Esophagus (tissue), 2 donors: ENCODE results near the gene ALG12. TPM values are rescaled to one million over a fixed set of nuclear protein-coding genes. Genes with fewer than 3 reads are reported as not detected.

ENCODE experiments used
- H3K27ac ChIP-seq, 2 donors: one replicate each; pipeline ENCODE4 v1.5.1; 2013; ENCODE audit warnings: low read depth in 2 of 2, mild to moderate bottlenecking in 2 of 2, inconsistent platforms in 1 of 2, low read length in 1 of 2, moderate library complexity in 1 of 2
- H3K27me3 ChIP-seq, 2 donors: one replicate each; pipeline ENCODE4 v1.6.1; 2013; ENCODE audit warnings: low read length in 2 of 2, control low read depth in 1 of 2, mild to moderate bottlenecking in 1 of 2; ENCODE audit not compliant: insufficient read depth in 2 of 2, control insufficient read depth in 1 of 2
- H3K36me3 ChIP-seq, 2 donors: one replicate each; pipeline ENCODE4 v1.6.1; 2013; ENCODE audit warnings: low read length in 1 of 2; ENCODE audit not compliant: control insufficient read depth in 2 of 2, insufficient read depth in 2 of 2
- H3K4me1 ChIP-seq, 2 donors: one replicate each; pipeline ENCODE4 v1.6.1; 2013; ENCODE audit warnings: low read length in 1 of 2; ENCODE audit not compliant: control insufficient read depth in 2 of 2, insufficient read depth in 2 of 2
- H3K4me3 ChIP-seq, 2 donors: one replicate each; pipeline ENCODE4 v1.5.1; 2013; ENCODE audit warnings: low read length in 2 of 2, mild to moderate bottlenecking in 2 of 2, low read depth in 1 of 2, moderate library complexity in 1 of 2
- H3K9me3 ChIP-seq, 2 donors: one replicate each; pipeline ENCODE4 v1.6.1; 2013; ENCODE audit warnings: mild to moderate bottlenecking in 2 of 2, low read depth in 1 of 2, low read length in 1 of 2, moderate library complexity in 1 of 2; ENCODE audit not compliant: control insufficient read depth in 2 of 2, insufficient read depth in 1 of 2
- WGBS, 2 donors: extraction: QIAGEN DNeasy Blood & Tissue Kit; methylation state at CpG; one replicate each; pipeline ENCODE4 v1.1.7; 2013; 5-methylcytosine and 5-hydroxymethylcytosine counted together
- polyA plus RNA-seq, 2 donors: library from polyadenylated mRNA; stranded (reverse); fragments of 200-250 nt; gene quantifications; one replicate each; pipeline ENCODE4 v1.2.3, GENCODE V29; 2013
- donor health status: healthy with polysubstance abuse.
- donor health status: Bipolar disorder and iron deficiency.

Gene ALG12
- polyA plus RNA-seq, 2 donors: 8.6 TPM

GRCh38 chr22:49906071-49906798 is 12.0 kb downstream of the ALG12 start:
- Histone ChIP-seq H3K27me3 (no peaks in the 10 kb centered on the region), H3K4me3 (no peak overlapping the region), H3K27ac (no peak overlapping the region), H3K4me1 (no peaks in the 10 kb centered on the region), H3K9me3 (peaks cover 0 to 10% of the 10 kb centered on the region in 2 donors), H3K36me3 (peaks cover 12 to 63% of the 10 kb centered on the region in 2 donors)
- whole genome bisulfite sequencing, 2 donors: 95 to 96% methylated on average over 28 of the region's 28 CpGs

DNA sequence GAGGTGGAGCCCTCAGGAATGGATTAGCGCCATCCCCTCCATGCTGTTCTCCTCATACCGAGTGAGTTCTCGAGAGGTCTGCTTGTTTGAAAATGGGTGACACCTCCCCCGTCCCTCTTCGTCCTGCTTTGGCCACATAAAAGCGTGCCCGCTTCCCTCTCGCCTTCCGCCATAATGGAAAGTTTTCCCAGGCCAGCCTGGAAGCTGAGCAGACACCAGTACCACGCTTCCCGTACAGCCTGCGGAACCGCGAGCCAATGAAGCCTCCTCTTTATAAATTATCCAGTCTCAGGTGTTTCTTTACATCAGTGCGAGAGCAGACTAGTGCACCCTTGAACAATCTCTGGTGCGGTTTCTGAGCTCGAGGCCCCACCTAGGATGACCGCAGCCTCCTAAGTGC is 12.8 kb downstream of the ALG12 start:
- Histone ChIP-seq H3K36me3 (peaks cover 15 to 61% of the 10 kb centered on the region in 2 donors), H3K4me1 (no peaks in the 10 kb centered on the region), H3K4me3 (no peak overlapping the region), H3K9me3 (peaks cover 0 to 10% of the 10 kb centered on the region in 2 donors), H3K27ac (no peak overlapping the region), H3K27me3 (no peaks in the 10 kb centered on the region)
- 96% methylated on average over 18 of the region's 18 CpGs for WGBS, 2 donors

- H3K27me3 ChIP-seq: no peaks in the 10 kb centered on the region
- H3K27ac ChIP-seq: no peak overlapping the region
- no peaks in the 10 kb centered on the region for H3K4me1 ChIP-seq
- 91 to 92% methylated on average over 11 of the region's 11 CpGs for WGBS, 2 donors
- H3K36me3 ChIP-seq: peaks cover 16 to 58% of the 10 kb centered on the region in 2 donors
- no peak overlapping the region for H3K4me3 ChIP-seq
- peaks cover 0 to 10% of the 10 kb centered on the region in 2 donors for H3K9me3 ChIP-seq
These were observed 14.2 kb downstream of the ALG12 start for GRCh38 chr22:49904040-49904369.

- 91 to 92% methylated on average over 17 of the region's 17 CpGs for WGBS, 2 donors
- no peak overlapping the region for H3K4me3 ChIP-seq
- no peaks in the 10 kb centered on the region for H3K4me1 ChIP-seq
- no peaks in the 10 kb centered on the region for H3K27me3 ChIP-seq
- H3K27ac ChIP-seq: no peak overlapping the region
- H3K36me3 ChIP-seq: peaks cover 16 to 56% of the 10 kb centered on the region in 2 donors
- peaks cover 0 to 10% of the 10 kb centered on the region in 2 donors for H3K9me3 ChIP-seq
These were observed 14.8 kb downstream of the ALG12 start for GRCh38 chr22:49903322-49904039.

- Histone ChIP-seq H3K27ac (no peak overlapping the region), H3K36me3 (peaks cover 11 to 41% of the 10 kb centered on the region in 2 donors), H3K4me1 (no peaks in the 10 kb centered on the region), H3K9me3 (peaks cover 0 to 8% of the 10 kb centered on the region in 2 donors), H3K4me3 (no peak overlapping the region), H3K27me3 (no peaks in the 10 kb centered on the region)
- WGBS, 2 donors: 94 to 96% methylated on average over 11 of the region's 11 CpGs
These were observed 16.8 kb downstream of the ALG12 start for GRCh38 chr22:49901457-49901856.

GRCh38 chr22:49900441-49901230 is 17.6 kb downstream of the ALG12 start:
- no peak overlapping the region for H3K27ac ChIP-seq
- H3K4me1 ChIP-seq: no peaks in the 10 kb centered on the region
- 89 to 91% methylated on average over 30 of the region's 30 CpGs for WGBS, 2 donors
- H3K27me3 ChIP-seq: no peaks in the 10 kb centered on the region
- peaks cover 7 to 34% of the 10 kb centered on the region in 2 donors for H3K36me3 ChIP-seq
- peaks cover 0 to 6% of the 10 kb centered on the region in 2 donors for H3K9me3 ChIP-seq
- H3K4me3 ChIP-seq: no peak overlapping the region

DNA sequence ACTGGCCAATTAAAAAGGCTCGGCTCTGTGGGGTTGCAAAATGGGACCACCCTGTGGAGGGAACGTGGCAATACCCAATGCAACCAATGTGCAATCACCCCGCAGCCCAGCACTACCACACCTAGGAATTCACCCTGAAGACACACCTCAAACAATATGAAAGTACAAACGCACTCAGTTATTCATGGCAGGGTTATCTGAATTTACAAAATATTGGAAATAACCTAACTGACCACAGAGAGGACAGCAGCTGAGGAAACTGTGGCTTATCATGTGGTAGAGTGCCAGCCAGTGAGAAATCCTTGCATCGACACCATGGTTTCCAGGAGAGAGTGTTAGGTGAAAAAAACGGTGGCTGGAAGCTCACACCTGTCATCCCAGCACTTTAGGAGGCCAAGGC is 18.7 kb downstream of the ALG12 start:
- no peak overlapping the region for H3K4me3 ChIP-seq
- no peak overlapping the region for H3K27ac ChIP-seq
- H3K4me1 ChIP-seq: peaks cover 0 to 2% of the 10 kb centered on the region in 2 donors
- peaks cover 0 to 6% of the 10 kb centered on the region in 2 donors for H3K9me3 ChIP-seq
- H3K36me3 ChIP-seq: peaks cover 6 to 34% of the 10 kb centered on the region in 2 donors
- no peaks in the 10 kb centered on the region for H3K27me3 ChIP-seq
- 88 to 91% methylated on average over 6 of the region's 6 CpGs for WGBS, 2 donors

DNA sequence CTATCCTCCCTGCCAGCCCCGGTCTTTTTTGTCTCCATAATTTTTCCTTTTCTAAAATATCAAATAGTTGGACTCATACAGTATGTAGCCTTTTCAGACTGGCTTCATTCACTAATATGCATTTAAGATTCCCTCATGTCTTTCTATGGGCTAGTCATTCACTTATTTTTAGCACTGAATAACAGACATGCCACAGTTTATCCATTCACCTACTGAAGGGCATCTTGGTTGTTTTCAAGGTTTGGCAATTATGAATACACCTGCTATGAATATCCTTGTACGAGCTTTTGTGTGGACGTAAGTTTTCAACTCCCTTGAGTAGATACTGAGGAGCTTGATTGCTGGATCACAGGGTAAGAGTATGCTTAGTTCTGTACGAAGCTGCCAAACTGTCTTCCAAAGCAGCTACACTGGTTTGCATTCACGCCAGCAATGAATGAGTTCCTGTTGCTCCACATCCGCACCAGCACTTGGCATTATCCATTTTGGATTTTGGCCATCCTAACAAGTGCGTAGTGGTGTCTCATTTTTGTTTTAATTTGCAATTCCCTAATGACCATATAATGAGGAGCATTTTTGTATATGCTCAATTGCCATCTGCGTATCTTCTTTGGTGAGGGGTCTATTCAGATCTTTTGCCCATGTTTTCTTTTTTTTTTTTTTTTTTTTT is 21.1 kb downstream of the ALG12 start:
- peaks cover 6 to 18% of the 10 kb centered on the region in 2 donors for H3K36me3 ChIP-seq
- WGBS, 2 donors: 96 to 97% methylated on average over 8 of the region's 8 CpGs

DNA sequence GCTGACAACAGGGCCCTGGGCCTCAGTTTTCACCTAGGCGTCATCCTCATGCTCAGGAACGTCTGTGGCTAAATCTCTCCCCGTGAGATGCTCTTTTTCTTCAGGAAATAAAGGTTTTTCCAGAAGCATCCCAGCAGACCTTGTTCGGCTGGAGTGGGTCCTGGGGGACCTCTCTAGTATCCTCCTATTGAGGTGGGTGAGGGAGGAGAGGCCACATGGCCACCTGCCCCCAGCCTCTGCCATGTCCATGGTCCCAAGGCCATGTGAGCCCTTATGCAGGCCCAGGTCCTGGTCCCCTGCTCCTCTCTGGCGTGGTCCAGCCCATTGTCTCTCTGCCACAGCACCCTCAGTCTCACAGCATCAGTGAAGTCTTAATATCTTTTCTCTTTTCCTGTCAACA is 22.0 kb downstream of the ALG12 start:
- Histone ChIP-seq H3K27me3 (no peaks in the 10 kb centered on the region), H3K4me3 (no peak overlapping the region), H3K36me3 (peaks cover 4 to 8% of the 10 kb centered on the region in 2 donors), H3K9me3 (no peaks in the 10 kb centered on the region), H3K4me1 (peaks cover 0 to 2% of the 10 kb centered on the region in 2 donors), H3K27ac (no peak overlapping the region)
- WGBS, 2 donors: 90 to 93% methylated on average over 5 of the region's 5 CpGs

More for the DNA sequence above, 21.1 kb downstream of the ALG12 start:
- peaks cover 0 to 6% of the 10 kb centered on the region in 2 donors for H3K9me3 ChIP-seq
- H3K4me1 ChIP-seq: peaks cover 0 to 2% of the 10 kb centered on the region in 2 donors
- H3K27me3 ChIP-seq: no peaks in the 10 kb centered on the region
- H3K27ac ChIP-seq: no peak overlapping the region
- H3K4me3 ChIP-seq: no peak overlapping the region
